Vagina (tissue), 2 donors: ENCODE measurements around the gene UBE4B. TPM values are rescaled to one million over a fixed set of nuclear protein-coding genes. Genes with fewer than 3 reads are reported as not detected.

ENCODE experiments used
- DNase-seq, 2 donors: peaks; one replicate each; pipeline ENCODE4 v3.0.0-alpha.2; 2017; ENCODE audit errors: extremely low spot score in 2 of 2
- H3K27ac ChIP-seq: fragments of 200-600 bp; sonication (generic); one replicate; pipeline ENCODE4 v1.5.1; 2019
- H3K27me3 ChIP-seq: fragments of 200-600 bp; sonication (generic); one replicate; pipeline ENCODE4 v1.5.1; 2019
- H3K36me3 ChIP-seq, 2 donors: fragments of 200-600 bp; sonication (generic); one replicate each; pipeline ENCODE4 v1.5.1; 2017 to 2019
- H3K4me1 ChIP-seq: fragments of 200-600 bp; sonication (generic); one replicate; pipeline ENCODE4 v1.5.1; 2019
- H3K4me3 ChIP-seq, 2 donors: fragments of 200-600 bp; sonication (generic); 1 replicate in 1 of 2; 2 replicates in 1 of 2; pipeline ENCODE4 v1.5.1; 2016 to 2019
- H3K9me3 ChIP-seq: fragments of 200-600 bp; sonication (generic); one replicate; pipeline ENCODE4 v1.5.1; 2019
- POLR2A ChIP-seq, 2 donors: fragments of 450-650 bp; IDR thresholded peaks; one replicate each; pipeline ENCODE4 v1.6.1; 2017; ENCODE audit warnings: antibody characterized with exemption in 2 of 2, mild to moderate bottlenecking in 2 of 2, moderate library complexity in 2 of 2
- POLR2AphosphoS5 ChIP-seq, 2 donors: sonication (generic); formaldehyde crosslinking; IDR thresholded peaks; one replicate each; pipeline ENCODE4 v1.9.0; 2017; ENCODE audit warnings: antibody characterized with exemption in 2 of 2, mild to moderate bottlenecking in 2 of 2, low read depth in 1 of 2; ENCODE audit not compliant: insufficient read depth in 1 of 2
- intact Hi-C: fragments of 100-400 bp; cut with DNase I; formaldehyde crosslinking; loops from one replicate; pipeline ENCODE4 v1.15.1; 2023
- total RNA-seq: library from RNA; depleted of rRNA; stranded (reverse); fragments of >200 nt; gene quantifications from one replicate; pipeline ENCODE4 v1.2.3, GENCODE V29; 2016
- TF ChIP-seq, protein P1 (sequence below), 3 experiments: fragments of 450-650 bp in 2 of 3; fragments of 200-600 bp in 1 of 3; sonication (generic) in 1 of 3; IDR thresholded peaks; one replicate each; pipeline ENCODE4 v1.5.1; 2017 to 2019; ENCODE audit warnings: antibody characterized with exemption in 3 of 3, mild to moderate bottlenecking in 2 of 3, moderate library complexity in 2 of 3

The UBE4B gene
- total RNA-seq, 1 donor from 2014 or later = 51.1 TPM

DNA sequence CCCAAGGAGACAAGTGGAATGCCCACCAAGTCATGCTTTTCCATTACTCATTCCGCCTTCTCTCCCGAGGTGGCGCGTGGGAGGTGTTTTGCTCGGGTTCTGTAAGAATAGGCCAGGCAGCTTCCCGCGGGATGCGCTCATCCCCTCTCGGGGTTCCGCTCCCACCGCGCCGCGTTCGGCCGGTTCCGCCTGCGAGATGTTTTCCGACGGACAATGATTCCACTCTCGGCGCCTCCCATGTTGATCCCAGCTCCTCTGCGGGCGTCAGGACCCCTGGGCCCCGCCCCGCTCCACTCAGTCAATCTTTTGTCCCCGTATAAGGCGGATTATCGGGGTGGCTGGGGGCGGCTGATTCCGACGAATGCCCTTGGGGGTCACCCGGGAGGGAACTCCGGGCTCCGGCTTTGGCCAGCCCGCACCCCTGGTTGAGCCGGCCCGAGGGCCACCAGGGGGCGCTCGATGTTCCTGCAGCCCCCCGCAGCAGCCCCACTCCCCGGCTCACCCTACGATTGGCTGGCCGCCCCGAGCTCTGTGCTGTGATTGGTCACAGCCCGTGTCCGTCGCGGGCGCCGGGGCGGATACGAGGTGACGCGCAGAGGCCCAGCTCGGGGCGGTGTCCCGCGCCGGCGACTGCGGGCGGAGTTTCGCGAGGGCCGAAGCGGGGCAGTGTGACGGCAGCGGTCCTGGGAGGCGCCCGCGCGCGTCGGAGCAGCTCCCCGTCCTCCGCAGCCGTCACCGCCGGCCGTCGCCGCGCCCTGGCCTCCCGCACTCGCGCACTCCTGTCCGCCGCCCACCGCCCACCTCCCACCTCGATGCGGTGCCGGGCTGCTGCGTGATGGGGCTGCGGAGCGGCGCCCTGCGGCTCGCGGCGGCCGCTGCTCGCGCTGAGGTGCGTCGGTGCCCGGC is 177.4 kb downstream of the UBE4B start, which contains the start of gene KIF1B:
Gene KIF1B (plus strand): TSS at position 666 of the 906 bp plus-strand sequence. CDS start 21,759 bp downstream, outside the sequence.
- TF ChIP-seq, protein P1, sequence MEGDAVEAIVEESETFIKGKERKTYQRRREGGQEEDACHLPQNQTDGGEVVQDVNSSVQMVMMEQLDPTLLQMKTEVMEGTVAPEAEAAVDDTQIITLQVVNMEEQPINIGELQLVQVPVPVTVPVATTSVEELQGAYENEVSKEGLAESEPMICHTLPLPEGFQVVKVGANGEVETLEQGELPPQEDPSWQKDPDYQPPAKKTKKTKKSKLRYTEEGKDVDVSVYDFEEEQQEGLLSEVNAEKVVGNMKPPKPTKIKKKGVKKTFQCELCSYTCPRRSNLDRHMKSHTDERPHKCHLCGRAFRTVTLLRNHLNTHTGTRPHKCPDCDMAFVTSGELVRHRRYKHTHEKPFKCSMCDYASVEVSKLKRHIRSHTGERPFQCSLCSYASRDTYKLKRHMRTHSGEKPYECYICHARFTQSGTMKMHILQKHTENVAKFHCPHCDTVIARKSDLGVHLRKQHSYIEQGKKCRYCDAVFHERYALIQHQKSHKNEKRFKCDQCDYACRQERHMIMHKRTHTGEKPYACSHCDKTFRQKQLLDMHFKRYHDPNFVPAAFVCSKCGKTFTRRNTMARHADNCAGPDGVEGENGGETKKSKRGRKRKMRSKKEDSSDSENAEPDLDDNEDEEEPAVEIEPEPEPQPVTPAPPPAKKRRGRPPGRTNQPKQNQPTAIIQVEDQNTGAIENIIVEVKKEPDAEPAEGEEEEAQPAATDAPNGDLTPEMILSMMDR (IDR thresholded peaks at IDR 0.05) = peak; percentile 87 to 98 (median 97)
- TF ChIP-seq POLR2A (IDR thresholded peaks at IDR 0.05) = peak; percentile 41 to 98
- peak; percentile 69 to 94 for TF ChIP-seq POLR2AphosphoS5 (IDR thresholded peaks at IDR 0.05; ENCODE audit: insufficient read depth in 1 of 2, low read depth in 1 of 2)
- Histone ChIP-seq H3K36me3 (no peaks in the 10 kb centered on the region), H3K27me3 (no peaks in the 10 kb centered on the region), H3K27ac (peak within 1 kb of the TSS; percentile 99), H3K9me3 (no peaks in the 10 kb centered on the region), H3K4me1 (peaks cover 42% of the 10 kb centered on the region), H3K4me3 (peak within 1 kb of the TSS; percentile 87 to 99)
- intact Hi-C loops = loop anchor here (10.0 kb wide), 1 partner anchor 125 kb away; no protein-coding TSS in a partner anchor
- DNase-seq = peak in 1 of 2 donors; percentile 97

DNA sequence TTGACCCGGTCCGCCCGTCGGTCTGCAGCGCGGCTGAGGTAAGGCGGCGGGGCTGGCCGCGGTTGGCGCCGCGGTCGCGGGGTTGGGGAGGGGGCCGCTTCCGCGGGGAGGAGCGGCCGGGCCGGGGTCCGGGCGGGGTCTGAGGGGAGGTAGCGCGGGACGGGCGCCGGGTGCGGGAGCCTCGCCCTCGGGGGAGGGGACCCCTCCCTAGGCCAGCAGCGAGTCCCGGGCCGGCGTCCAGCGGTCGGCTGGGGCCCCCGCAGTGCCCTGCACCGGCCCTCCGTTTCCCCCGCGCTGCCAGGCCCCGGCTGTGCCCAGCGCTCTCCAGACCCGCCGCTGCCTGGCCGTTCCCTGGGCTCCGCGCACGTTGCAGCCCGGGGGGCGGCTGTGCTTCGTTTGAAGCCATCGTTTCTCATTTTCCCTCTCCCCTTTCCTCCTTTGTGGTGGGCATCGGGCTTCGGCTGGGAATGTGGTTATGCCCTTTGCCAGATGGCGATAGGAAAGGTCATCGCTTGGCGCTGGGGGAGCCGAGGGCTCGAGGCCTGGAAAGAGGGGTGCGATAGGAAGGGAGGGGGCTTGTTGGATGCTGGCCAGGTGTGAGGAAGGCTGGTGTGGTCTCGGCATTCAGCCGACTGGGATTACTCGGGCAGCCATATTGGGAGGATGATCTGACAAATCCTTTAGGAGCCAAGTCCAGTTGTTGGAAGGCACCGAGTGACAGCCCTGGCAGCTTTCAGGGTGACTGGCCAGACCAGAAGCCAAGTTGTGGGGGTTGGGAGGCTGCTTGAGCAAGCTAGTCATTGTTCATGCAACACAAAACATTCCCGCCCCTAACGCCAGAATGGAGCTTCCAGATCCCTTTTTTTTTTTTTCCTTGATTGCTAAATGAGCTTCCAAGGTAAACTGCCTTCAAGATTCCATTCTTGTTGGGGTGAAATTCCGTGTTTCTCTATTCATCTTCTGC is 178.4 kb downstream of the UBE4B start:
- intact Hi-C loops = loop anchor here (10.0 kb wide), 1 partner anchor 124 kb away; no protein-coding TSS in a partner anchor
- Histone ChIP-seq H3K4me1 (peaks cover 50% of the 10 kb centered on the region), H3K27me3 (no peaks in the 10 kb centered on the region), H3K4me3 (peak overlapping the region; percentile 87 to 99), H3K9me3 (no peaks in the 10 kb centered on the region), H3K27ac (peak overlapping the region; percentile 99), H3K36me3 (no peaks in the 10 kb centered on the region)
- DNase-seq = peak in 1 of 2 donors; percentile 98
- peak; percentile 87 to 93 for TF ChIP-seq POLR2AphosphoS5 (IDR thresholded peaks at IDR 0.05; ENCODE audit: insufficient read depth in 1 of 2, low read depth in 1 of 2)
- TF ChIP-seq, protein P1 (IDR thresholded peaks at IDR 0.05) = no peak
- peak in 1 of 2 donors; percentile 12 for TF ChIP-seq POLR2A (IDR thresholded peaks at IDR 0.05)

DNA sequence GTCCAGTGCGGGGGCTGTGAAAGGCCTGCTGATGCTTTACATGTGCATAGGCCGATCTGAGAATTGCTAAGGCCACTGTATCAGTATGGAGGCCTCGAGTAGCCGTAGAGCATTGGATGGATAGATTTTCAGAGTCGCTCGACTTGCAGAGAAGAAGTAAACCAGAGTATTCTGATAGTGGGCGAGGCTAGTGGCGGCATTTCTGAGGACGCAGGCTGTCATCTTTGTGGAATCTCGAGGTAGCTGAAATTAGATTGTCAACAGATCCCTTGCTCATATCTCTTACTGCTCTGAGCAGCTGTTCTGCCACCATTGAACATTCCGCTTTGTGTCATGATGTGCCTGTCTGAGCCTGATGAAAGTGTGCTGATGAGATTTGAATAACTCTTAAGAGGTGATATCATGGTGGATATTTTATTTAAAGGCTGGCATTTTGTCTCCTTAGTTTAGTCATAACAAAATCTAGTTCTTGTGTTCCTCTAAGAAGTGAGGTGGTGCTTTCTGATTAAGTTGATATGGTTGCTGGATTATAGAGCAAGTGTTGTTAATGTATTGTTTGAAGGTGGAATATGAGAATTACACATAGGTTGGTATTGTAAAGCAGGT is 179.2 kb downstream of the UBE4B start:
- Histone ChIP-seq H3K4me1 (peaks cover 57% of the 10 kb centered on the region), H3K9me3 (no peaks in the 10 kb centered on the region), H3K27ac (peak overlapping the region; percentile 99), H3K36me3 (no peaks in the 10 kb centered on the region), H3K4me3 (peak overlapping the region; percentile 87 to 99), H3K27me3 (no peaks in the 10 kb centered on the region)
- TF ChIP-seq, protein P1 (IDR thresholded peaks at IDR 0.05) = no peak
- TF ChIP-seq POLR2AphosphoS5 (IDR thresholded peaks at IDR 0.05; ENCODE audit: insufficient read depth in 1 of 2, low read depth in 1 of 2) (no peak), POLR2A (IDR thresholded peaks at IDR 0.05) (no peak)
- peak in 1 of 2 donors; percentile 89 for DNase-seq
- intact Hi-C loops = loop anchor here (10.0 kb wide), 1 partner anchor 123 kb away; no protein-coding TSS in a partner anchor

DNA sequence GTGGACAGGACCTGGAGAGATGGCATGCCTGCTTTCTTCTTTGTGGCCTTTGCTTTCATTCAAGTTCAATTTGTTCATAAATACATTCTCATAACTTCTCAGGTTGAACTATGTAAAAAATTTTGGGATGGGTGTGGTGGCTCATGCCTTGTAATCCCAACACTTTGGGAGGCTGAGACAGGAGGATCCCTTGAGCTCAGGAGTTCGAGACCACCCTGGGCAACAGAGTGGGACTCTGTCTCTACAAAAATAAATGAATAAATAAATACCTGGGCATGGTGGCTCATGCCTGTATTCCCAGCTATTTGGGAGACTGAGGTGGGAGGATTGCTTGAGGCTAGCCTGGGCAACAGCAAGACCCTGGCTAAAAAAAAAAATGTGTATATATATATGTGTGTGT is 179.7 kb downstream of the UBE4B start:
- no peak for TF ChIP-seq POLR2AphosphoS5 (IDR thresholded peaks at IDR 0.05; ENCODE audit: insufficient read depth in 1 of 2, low read depth in 1 of 2)
- TF ChIP-seq, protein P1 (IDR thresholded peaks at IDR 0.05) = no peak
- TF ChIP-seq POLR2A (IDR thresholded peaks at IDR 0.05) = no peak
- H3K27me3 ChIP-seq = no peaks in the 10 kb centered on the region
- H3K27ac ChIP-seq = peak overlapping the region; percentile 99
- H3K4me3 ChIP-seq = peak overlapping the region in 1 of 2 donors; percentile 87
- DNase-seq = no peak
- no peaks in the 10 kb centered on the region for H3K9me3 ChIP-seq
- intact Hi-C loops = loop anchor here (10.0 kb wide), 1 partner anchor 122 kb away; no protein-coding TSS in a partner anchor
- peaks cover 62% of the 10 kb centered on the region for H3K4me1 ChIP-seq
- no peaks in the 10 kb centered on the region for H3K36me3 ChIP-seq
